Ecto neural progenitor cell (in vitro differentiated cells): ENCODE data around the gene KIAA0753.
"Not testable (repeated sequence)": the region's sequence is repeated elsewhere in the genome, so short reads cannot be mapped to it uniquely, and the experiment has no call there.

Experiments
- DNase-seq: peaks from one replicate; pipeline ENCODE4 v3.0.0-alpha.2; 2018; ENCODE audit warnings: low spot score

Gene KIAA0753

GRCh38 chr17:6668727-6669425, 28.4 kb upstream of the KIAA0753 start:
- no peak for DNase-seq

- no peak for DNase-seq
These were observed 27.7 kb upstream of the KIAA0753 start for GRCh38 chr17:6668219-6668618.

DNA sequence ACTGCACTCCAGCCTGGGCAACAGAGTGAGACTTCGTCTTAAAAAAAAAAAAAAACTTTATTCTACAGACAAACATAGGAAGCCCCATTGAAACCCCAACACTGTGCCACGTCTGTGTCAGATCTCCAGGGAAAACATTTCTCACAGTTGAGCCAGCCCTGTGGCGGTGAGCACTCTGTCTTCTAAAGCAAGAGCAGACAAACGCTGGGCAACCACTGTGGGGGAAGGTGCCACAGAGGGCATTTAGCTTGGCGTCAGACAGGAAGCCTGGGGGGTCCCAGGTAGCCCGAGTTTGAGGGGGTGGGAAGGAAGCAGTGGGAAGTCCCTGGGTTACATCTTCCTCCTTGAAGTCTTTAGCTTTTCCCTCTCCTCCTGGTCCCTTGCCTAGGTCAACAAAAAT, 27.0 kb upstream of the KIAA0753 start:
- DNase-seq = no peak

DNA sequence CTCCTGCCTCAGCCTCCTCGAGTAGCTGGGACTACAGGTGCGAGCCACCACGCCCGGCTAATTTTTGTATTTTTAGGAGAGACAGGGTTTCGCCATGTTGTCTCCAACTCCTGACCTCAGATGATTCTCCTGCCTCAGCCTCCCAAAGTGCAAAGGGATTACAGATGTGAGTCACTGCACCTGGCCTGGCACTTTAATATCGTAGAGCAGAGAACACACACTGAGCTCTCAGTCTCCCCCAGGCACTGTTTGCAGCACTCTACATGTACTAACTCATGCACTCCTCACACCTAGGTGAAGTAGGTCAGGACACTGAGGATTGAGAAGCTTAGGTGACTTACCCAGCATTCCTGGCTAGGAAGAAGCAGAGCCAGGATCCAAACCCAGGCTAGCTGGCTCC, 26.0 kb upstream of the KIAA0753 start:
- DNase-seq = no peak

DNA sequence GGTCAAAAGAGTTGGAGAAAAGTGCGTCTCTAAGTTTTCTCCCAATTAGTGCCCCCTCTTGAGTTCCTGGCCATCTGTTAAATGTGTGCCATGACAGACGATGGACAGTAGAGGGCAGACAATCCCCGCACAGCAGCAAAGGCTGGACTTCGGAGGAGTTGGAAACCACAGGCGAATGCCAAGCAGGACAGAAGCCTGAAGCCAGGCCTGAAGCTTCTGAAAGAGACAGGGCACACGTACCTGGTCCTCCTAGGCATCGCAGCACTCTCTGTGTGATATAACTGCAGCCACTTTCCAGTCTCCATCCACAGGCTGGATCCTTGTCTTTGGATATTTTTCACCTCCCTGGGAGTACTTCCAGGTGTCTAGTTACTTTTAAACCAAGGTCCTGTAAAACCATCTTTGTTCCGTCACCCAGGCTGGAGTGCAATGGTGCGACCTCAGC, 25.6 kb upstream of the KIAA0753 start:
- peak; percentile 88 for DNase-seq

GRCh38 chr17:6663200-6663599, 22.7 kb upstream of the KIAA0753 start:
- DNase-seq = not testable (repeated sequence)

GRCh38 chr17:6661464-6661848, 20.9 kb upstream of the KIAA0753 start:
- DNase-seq = no peak

GRCh38 chr17:6660805-6661463, 20.4 kb upstream of the KIAA0753 start:
- DNase-seq = no peak

GRCh38 chr17:6660101-6660500, 19.6 kb upstream of the KIAA0753 start:
- no peak for DNase-seq

DNA sequence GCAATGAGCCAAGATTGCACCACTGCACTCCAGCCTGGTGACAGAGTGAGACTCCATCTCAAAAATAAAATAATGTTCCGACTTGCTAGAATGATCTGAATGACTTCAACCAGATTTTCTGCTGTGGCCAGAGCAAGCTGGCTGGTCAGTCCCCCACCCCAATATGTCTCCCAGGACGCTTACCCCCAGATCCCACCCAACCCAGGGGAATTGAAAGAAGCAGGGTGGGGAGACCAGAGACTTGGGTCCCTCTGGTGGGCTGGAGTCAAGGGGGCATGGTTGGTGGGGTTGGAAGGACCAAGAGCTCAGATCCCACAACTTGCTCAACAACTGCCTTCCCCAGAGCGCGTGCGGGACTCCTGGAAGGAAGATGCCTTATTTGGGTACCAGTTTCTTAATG, 17.9 kb upstream of the KIAA0753 start:
- DNase-seq = peak; percentile 12

- DNase-seq = no peak
These were observed 17.2 kb upstream of the KIAA0753 start for GRCh38 chr17:6657633-6658287.

- not testable (repeated sequence) for DNase-seq
These were observed 16.5 kb upstream of the KIAA0753 start for GRCh38 chr17:6656797-6657632.

GRCh38 chr17:6655732-6656361, 15.3 kb upstream of the KIAA0753 start:
- DNase-seq = not testable (repeated sequence)

DNA sequence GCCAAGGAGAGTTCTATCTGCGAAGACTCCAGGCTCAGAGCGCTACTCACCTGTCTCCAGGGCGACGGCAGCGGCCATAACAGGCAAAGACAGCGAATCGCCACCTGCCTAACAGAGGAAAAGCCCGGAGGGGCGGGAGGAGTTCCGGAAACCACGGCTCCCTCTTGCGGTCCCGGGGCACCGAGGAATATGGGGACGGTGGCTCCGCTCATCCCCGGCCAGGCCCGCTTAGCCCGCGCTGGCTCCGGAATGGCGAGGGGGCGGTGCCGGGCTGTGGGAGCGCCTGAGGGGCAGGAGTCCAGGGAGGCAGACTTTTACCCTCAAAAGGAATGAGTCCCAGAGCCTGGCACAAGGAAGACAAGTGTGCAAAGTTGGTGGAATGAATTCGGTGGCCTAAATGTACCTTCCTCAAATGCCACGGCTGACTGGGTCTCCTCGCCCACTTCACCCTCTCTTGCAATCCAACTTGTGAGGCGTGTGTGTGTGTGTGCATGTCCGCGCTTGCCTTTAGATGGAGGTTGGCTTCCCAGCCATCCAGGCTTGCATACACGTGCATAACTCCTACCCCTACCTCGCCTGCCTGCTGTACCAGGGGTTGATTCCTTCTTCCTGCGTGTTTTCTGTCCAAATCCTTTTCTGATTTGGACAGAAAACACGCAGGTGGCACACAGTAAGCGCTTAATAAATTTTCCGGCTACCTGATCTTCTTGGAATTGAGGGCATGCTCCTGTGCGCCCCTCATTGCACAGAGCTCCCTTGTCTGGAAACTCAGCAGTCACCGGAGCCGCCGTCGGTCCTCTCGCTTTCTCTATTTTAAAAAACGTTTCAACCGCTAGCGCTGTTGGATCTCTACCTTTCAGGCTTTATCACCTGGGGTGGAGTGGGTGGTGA, 14.6 kb upstream of the KIAA0753 start:
- peak; percentile 81 for DNase-seq

- DNase-seq = no peak
These were observed 11.5 kb upstream of the KIAA0753 start for GRCh38 chr17:6651919-6652452.

GRCh38 chr17:6651354-6651918, 10.9 kb upstream of the KIAA0753 start, which contains the start of the genes C17orf100 and MED31:
Gene C17orf100 (plus strand): TSS chr17:6651762. CDS start chr17:6651914, 152 bp downstream.
Gene MED31 (minus strand): TSS chr17:6651605. CDS start chr17:6651528, 77 bp downstream.
- DNase-seq = peak; percentile 99

- DNase-seq = no peak
These were observed 7.7 kb upstream of the KIAA0753 start for GRCh38 chr17:6648181-6648580.

GRCh38 chr17:6643451-6644125, 3.1 kb upstream of the KIAA0753 start:
- DNase-seq = no peak

DNA sequence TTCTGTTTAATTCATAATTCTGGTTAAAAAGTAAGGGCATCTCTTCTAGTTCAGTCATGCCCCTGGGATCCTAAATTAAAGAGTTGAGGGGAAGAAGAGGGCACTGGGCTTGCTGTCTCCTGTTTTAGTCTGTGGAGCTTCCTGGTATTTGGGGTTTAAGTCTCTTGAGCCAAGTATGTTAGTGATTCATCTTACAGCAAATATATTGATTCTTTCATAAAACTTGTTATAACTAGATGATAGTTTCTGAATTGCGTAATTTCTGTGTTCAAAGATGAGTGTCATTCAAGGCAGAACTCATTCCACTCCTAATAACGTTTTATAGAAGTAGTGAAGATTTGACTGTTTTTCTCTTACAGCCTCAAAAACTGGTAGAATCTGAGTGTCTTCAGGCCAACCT, 2.1 kb upstream of the KIAA0753 start:
- no peak for DNase-seq
